HG02759 (cell line): ENCODE data around the gene ZNF217.
A peak's percentile ranks its signal among the peaks of the same experiment; 100 is the strongest.
"Not testable (repeated sequence)": the region's sequence is repeated elsewhere in the genome, so short reads cannot be mapped to it uniquely, and the experiment has no call there.

ENCODE experiments used
- ATAC-seq: cut with Tn5 transposase; IDR thresholded peaks from one replicate; pipeline ENCODE4 v1.9.1; 2021; ENCODE audit warnings: mild to moderate bottlenecking, moderate library complexity; ENCODE audit not compliant: unreplicated experiment

ZNF217 gene

DNA sequence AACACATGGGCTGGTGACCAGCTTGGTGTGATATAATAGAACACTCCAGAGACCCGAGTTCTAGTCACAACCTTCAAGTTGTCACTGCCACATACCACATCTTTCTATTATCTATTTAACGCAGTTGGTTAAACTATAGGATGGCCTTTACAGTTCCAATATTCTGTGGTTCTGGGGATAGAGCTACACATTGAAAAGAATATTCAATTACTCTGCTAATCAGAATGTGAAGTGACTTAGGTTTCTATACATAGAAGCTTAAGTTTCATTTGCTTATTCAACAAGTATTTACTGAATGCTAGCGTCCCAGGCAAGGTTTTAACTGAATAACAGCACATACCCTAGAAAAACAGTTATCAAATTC, 9.1 kb downstream of the ZNF217 start:
- ATAC-seq: not testable (repeated sequence)

DNA sequence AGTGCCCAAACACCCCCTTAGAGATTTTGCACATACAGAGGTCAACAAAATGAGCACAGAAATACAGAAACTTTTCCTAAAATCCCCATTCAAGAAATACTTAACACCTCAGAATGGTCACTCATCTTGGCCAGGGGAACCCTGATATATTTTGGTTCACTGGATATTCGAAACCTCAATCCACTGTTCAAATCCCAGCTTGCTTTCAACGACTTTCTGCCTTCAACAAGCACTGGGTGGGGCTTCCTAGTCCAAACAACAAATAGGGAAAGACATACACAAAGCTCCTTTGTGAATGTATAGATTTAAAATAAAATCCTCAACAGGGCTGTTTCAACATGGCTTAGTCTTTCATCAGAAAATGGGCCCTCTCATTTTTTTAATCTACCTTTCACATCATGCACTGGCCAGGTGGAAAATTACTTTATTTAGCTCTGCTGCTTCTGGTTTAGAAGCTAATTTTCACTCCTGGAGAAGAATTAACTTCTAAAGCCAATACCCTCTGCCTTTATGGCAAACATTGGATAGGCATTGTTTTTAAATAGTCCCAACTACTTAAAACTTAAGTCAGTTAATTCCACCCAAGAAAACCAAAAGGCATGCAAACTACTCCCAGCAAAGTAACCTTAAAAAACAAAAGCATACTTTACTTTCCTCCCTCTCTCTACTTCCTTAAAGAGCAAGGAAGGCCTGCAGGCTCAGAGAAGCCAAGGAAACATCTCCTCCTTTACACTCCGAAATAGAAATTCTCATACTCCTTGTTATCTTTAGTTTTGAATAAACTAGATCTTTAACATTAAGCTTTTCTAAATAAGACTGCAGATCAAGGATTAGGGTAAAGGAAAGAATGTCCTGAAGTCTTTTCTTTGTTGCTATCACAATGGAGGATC, 9.7 kb downstream of the ZNF217 start:
- not testable (repeated sequence) for ATAC-seq

DNA sequence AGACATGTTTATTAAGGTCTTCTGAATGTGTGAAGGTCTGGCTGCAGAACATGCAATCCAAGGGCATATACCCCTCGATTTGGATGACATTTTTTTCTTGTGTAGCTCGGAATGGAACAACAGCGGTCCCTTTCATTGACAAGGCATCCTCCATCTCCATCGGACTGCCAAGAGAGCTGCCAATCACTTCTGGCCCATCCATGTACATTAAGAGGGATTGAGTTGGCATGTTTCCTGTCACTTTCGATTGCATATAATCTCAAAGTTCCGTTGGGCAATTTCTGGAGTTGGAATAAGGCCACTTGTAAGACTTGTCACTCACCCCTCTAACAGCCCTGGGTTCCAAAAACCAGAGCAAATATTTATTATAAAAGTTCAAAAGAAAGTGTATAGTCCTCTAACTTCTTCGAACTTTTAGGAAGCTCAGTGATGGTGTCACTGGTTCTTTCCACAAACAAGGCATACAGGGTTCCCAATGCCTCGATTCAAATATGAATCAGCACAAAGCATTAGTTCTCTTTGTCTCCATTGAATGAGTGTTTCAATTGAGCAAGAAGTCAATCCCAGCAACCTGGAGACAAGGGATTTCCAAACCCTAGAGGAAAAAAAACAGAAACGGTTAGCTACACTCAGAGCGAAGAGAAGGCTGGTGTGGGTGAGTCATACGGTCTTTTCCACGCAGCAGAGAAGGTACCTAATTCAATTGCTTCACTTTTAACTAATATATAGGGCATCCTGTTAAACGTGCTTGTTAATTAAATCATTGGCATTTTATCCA, 10.9 kb downstream of the ZNF217 start:
- peak; percentile 40 for ATAC-seq

DNA sequence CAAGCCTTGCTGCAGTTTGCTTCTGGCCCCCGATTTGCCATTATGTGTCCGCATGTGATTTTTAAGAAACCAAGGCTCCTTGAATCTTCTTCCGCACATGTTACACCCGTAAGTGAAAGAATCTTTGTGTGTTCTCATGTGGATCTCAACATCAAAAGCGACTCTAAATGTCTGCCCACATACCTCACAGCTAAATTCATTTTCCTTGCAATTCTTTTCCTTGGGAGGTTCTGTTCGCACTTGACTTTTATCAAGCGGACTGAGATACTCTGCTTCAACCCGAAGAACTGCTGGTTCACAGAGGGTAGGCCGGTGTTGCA, 11.4 kb downstream of the ZNF217 start:
- no peak for ATAC-seq

DNA sequence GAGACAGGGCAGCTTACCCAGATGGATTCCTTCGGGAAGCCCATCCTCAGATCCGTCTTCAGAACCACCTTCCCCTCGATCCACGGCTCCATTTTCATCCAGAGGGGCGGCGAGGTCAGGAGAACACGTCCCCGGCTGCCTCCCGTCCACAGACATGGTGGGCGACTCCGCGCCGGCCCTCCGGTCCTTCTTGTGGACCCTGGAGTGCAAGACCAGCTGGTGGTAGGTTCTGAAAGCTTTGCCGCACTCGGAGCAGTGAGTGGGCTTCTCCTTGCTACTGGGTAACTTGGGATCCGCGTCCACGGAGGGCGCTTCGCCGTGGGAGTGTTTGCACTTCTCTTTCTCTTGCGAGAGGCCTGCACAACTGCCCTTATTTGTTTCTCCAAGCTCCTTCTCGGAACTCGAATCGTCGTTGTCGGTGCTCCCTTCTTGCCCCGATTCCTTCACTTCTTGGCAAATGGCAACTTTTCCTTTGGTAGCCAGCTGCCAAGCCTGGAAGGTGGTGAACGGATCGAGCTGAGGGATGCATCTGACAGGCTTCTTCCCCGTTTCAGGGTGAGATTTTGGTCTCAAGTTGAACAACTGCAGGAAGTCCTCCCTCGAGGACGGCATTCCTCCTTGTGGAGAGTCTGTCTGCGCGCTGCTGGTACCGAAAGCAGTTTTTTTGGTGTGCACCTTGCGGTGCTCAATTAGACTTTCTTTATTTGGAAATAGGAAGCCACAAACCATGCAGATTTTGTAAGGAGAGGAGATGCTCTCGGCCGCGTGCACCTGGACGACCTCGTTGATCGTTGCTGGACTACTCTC, 12.0 kb downstream of the ZNF217 start:
- ATAC-seq: no peak

DNA sequence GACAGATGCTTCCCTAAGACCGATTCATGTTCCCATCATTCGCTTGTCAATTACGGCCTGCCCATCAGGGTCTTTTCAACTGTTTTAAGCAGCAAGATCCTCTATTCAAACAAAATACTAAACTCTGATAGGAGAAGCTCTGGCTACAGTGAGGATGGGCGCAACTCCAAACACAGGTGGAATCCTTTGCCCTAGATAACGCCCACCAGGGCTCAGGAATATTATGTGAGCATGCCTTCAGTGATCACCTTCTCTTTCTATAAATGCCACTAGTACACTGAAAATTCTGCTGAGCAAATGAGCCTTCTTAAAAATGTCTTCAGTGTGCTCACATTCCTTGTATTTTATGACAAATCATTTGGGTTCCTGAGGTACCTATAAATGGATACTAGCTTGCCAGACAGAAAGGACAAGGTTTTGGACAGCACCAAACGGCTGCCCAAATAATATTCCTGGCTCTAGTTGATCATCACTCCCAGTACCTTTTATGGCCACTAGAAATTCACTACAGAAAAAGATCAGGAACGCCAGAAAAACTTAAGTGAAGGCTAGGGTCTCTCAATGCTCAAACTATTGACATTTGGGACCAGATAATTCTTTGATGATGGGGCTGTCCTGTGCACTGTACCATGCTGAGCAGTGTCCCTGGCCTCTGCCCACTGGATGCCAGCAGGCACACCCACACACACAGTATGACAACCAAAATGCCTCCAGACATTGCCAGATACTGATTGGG, 13.1 kb downstream of the ZNF217 start:
- ATAC-seq: no peak

DNA sequence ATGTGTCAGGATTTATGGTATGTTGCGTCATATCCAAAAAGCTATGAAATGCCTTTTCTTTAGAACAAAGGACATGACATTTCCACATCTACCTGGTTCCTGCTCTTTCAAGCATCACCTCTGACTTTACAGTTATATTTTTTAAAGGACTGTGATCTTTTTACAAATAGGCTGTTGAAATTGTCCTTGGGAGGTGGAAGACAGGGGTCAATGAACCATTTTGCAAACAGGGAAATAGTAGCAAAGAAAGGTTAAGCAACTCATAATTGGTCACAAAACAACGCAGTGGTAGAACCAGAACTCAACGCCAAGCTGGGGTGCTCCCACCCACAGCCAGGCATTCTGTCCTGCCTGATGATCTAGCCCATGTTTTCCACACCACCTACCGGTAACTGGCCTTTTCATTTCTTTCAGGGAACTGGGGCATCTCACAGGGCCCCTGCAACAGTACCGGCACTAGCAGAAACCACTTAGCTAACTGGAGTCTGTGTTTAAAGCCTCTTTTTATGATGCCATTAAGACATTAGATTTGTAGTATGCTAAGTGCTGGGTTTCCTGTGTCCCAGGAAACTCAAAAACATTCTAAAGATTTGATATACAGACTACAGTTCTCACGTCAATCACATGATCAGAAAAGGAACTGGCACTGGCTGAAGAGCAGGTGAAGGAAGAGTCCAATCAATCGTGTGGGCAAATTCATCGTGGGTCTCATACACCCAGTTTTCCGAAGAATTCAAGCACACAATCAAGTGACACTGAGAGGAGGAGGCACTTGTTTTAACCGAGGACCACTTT, 13.9 kb downstream of the ZNF217 start:
- ATAC-seq: no peak

DNA sequence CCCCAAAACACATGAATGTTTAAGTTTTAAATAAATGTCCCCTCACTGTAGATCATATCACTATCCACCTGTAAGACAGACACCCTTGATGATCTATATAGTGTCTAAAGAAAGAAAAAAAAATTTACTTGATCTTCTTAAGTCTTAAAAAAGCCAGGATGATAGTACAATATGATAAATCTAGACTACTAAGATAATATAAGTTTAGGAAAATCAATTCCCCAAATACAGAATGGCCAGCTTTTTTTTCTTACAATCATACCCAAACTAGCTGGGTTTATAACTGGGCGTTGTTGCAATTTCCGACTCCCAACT, 14.4 kb downstream of the ZNF217 start:
- no peak for ATAC-seq

DNA sequence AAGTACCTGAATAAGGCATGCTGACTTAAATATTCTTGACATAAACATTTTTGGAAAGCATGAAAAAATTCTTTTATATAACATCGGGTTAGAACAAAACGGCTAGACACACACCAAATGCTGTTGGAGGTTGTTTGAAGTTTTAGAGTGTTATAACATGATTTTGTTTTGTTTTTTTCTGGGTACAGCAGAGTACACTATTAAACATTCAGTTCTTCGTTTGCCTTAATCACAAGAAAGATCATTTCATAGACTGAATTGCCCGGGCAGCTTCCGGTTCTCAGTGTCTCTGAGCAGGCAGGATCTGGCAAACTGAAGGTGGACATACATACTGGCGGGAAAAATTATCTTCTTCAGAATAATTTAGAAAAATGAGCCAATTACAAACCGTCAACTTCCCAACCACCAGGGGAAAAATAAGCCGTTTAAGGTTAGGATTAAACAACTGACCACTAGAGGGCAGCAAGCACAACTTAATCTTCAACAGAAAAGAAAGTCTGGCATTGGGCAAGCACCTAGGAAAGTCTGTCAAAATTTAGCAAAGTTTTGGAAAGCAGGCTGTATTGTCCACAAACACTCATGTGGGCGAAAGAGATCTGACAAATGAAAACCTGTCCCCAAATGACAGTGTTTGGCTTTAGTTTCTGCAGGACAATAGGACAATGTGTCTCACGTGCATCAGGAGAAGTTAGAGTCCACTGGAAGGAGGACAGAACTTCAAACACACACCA, 15.0 kb downstream of the ZNF217 start:
- no peak for ATAC-seq

DNA sequence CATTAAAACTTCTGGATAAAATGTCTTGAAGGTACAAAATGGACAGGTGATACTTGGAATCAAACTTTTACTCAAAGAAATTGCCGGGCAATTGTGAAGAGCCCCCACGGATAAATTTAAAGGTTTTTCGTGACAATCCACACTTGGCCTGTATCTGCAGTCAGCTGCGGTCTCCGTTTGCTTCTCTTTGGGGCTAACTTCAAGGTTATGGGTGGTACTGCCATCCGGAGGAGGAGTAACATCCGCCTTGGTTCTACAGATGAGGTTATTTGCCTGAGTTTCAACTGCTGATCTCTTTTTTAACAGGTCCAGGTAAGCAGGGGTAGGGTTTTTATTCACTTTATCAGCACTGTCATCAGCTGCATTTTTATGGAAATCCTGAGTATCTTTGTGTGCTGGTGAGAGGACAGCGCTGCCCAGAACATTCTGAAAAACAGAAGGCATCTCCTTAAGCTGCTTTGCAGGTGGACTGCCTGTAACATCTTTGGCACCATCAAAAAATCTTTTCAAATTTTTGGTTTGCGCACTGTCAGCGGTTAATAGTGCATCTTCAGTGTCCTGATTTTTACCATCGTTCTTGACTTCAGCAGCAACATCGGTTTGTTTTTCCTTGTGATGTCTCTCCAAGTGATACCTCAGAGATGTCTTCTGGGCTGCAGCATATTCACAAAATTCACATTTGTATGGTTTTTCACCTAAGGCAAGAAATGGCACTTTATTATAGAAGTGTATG, 16.9 kb downstream of the ZNF217 start:
- ATAC-seq: no peak

DNA sequence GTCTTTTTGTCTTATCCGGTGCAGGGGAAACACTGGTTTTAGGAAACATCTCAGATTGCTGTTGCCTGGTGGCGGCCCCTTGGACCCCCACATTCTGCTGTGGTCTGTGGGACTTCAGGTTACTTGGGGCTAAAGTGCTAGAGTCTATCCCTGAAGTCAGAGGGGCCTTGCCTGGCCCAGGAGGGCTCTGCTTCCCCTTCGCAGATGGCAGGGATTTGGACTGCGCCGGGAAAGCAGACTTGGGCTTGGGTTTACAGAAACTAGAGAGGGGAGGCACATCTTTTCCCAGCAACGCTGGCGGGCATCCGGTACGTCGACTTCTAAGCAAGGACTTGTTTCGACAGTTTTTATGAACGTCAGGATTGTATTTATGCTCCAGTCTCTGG, 17.5 kb downstream of the ZNF217 start:
- no peak for ATAC-seq

DNA sequence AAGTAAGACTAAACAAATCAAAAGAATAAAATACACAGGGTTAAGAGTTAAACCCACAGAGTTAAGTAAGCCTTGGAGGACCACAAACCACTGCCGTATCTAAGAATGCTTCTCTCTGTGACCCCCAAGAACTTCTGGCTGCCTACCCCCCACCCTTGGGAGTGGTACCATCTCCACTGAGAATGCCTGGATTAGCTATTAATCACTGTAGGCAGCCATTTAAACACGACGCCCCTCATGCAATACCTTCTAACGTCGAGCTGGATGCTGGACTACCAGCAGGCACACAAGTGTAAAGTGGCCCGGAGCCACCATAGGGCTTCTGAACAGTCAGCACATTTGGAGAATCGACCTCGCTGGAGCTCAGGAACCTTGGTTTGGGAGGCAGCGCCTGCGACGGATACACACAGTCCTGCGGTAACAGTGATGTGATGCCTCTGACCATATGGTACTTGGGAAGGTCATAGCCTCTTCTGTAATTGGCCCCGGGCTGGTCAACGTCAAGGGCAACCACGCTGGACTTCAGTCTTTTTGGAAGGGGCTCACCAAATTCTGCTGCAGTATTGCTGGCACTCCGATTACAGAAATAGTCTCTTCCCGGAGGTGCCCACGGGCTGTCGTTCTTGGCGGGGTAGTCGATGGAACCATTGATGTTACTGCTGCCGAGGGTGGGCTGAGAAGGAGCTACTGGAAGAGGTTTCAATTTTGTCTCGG, 18.0 kb downstream of the ZNF217 start:
- no peak for ATAC-seq

DNA sequence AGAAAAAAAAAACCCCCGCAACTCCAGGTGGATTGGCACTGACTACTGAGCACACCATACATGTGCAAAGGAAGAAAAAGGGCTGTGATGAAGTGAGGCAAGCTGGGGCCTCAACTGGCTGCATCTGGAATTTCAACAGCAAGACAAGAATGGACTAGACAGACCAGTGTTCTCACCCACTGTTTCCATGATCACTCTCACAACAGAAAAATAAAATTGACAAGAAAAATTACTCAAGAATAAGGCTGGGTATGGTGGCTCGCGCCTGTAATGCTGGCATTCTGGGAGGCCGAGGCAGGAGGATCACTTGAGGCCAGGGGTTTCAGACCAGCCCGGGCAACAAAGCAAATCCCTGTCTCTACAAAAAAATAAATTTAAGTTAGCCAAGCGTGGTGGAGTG, 18.8 kb downstream of the ZNF217 start:
- no peak for ATAC-seq

DNA sequence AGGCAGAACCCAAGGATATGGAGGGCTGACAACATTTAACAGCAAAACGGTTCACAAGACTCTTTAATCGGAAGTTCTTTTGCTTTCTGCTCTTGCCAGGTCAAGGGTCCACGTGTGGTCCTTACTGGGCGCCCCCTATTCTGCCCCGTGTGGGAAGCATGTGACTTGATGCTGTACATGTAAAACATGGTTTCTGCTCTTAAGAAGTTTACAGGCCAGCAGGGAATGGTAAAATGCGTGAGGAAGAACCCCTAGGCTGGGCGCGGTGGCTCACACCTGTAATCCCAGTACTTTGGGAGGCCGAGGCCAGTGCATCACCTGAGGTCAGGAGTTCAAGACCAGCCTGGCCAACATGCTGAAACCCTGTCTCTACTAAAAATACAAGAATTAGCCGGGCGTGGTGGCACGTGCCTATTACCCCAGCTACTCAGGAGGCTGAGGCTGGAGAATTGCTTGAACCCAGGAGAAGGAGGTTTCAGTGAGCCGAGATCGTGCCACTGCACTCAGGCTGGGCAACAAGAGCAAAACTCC, 19.3 kb downstream of the ZNF217 start:
- no peak for ATAC-seq

DNA sequence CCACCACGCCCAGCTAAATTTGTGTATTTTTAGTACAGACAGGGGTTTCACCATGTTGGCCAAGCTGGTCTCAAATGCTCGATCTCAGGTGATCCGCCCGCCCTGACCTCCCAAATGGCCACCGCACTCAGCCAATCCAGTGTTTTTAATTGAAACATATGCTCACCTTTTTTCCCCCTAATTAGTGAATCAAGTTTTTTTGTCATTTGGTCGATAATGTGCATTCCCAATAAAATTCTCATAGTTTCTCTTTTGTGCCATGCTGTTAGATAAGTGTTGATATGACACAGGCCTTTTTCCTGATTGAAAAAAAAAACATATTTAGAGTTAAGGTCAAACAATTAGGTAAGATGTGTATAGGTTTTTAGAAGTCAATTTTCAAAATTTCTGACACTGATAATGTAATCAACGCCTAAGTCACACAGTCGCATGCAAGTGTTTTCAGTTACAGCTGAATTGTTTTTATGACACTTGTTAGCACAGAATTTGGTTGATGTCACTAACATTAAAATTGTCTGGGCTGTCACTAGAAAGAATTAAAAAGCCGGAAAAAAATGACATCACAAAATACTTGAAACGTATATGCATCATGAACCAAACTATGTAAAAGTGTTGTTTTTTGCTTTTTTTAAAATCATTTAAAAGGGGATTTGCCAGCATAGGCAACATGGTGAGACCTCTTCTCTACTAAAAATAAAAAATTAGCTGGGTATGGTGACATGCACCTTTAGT, 21.9 kb downstream of the ZNF217 start:
- ATAC-seq: no peak

DNA sequence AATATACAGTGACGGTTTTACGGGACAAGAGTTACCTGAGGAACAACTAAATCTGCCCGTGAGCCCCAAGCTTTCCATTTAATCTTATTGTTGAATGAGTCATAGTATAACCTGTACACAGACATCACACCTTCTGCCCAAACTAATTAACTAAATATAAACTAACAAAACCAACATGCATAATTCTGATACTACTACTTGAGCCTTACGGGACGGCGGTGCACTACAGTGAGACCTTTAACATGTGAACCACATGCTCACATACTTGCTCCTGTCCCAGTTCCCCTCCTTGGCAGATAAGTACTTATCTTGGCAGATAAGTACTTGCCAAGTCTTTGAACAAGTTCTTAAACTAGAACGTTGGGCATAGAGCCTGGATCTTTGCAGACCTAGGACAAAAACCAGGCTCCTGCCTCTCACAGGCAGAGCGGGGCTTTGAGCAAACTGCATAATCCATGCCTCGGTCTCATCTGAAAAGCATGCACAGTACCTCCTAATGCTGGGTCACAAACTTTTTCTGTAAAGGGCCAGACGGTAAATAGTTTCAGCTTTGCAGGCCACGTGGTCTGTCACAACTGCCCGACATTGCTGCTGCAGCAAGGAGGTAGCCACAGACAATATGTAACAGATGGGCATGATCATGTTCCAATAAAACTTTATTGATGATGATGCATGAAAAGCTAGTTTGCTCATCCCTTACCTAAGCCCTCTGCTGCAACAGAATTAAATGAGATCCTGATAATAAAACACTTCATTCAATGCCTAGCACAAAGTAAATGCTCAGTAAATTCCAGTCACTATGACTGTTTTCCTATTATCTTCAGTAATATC, 23.0 kb downstream of the ZNF217 start:
- no peak for ATAC-seq
